Loucy (cell line): Measurements from ENCODE around the gene POLR1H.
A peak's percentile ranks its signal among the peaks of the same experiment; 100 is the strongest.

Source experiments
- H2AFZ ChIP-seq: fragments of 200-600 bp; sonication (generic); 2 replicates; pipeline ENCODE4 v1.6.0; 2016; ENCODE audit warnings: antibody characterized with exemption, mild to moderate bottlenecking, low read length, moderate library complexity
- H3F3A ChIP-seq: fragments of 200-600 bp; 2 replicates; pipeline ENCODE4 v1.6.0; 2016; ENCODE audit warnings: antibody characterized with exemption, low read depth, mild to moderate bottlenecking
- H3K27me3 ChIP-seq: fragments of 200-600 bp; sonication (generic); 2 replicates; pipeline ENCODE4 v1.6.1; 2014; ENCODE audit warnings: low read length, mild to moderate bottlenecking; ENCODE audit not compliant: insufficient read depth, poor library complexity, severe bottlenecking
- H3K36me3 ChIP-seq: fragments of 200-600 bp; sonication (generic); 2 replicates; pipeline ENCODE4 v1.6.1; 2016; ENCODE audit warnings: low read length; ENCODE audit not compliant: insufficient read depth
- H3K4me1 ChIP-seq: fragments of 200-600 bp; sonication (generic); 2 replicates; pipeline ENCODE4 v1.5.1; 2014; ENCODE audit warnings: low read length, mild to moderate bottlenecking; ENCODE audit not compliant: insufficient read depth, poor library complexity, severe bottlenecking
- H3K4me2 ChIP-seq: fragments of 200-600 bp; sonication (generic); 2 replicates; pipeline ENCODE4 v1.6.0; 2014; ENCODE audit warnings: antibody characterized with exemption, low read length, low read depth, mild to moderate bottlenecking; ENCODE audit not compliant: poor library complexity, severe bottlenecking
- H3K4me3 ChIP-seq: fragments of 200-600 bp; sonication (generic); 2 replicates; pipeline ENCODE4 v1.5.1; 2014; ENCODE audit warnings: low read length, mild to moderate bottlenecking, mixed read lengths; ENCODE audit not compliant: poor library complexity, severe bottlenecking
- H3K79me2 ChIP-seq: fragments of 200-600 bp; sonication (generic); 2 replicates; pipeline ENCODE4 v1.6.1; 2014; ENCODE audit warnings: low read length; ENCODE audit not compliant: insufficient read depth
- H3K9ac ChIP-seq: fragments of 200-600 bp; sonication (generic); 2 replicates; pipeline ENCODE4 v1.6.0; 2014; ENCODE audit warnings: mild to moderate bottlenecking, low read depth, low read length, moderate library complexity; ENCODE audit not compliant: poor library complexity, severe bottlenecking
- H3K9me2 ChIP-seq: fragments of 200-600 bp; sonication (generic); replicated peaks from 2 replicates; pipeline ENCODE4 v1.6.1; 2016; ENCODE audit warnings: low read depth, low read length, mixed read lengths
- H3K9me3 ChIP-seq: fragments of 200-600 bp; sonication (generic); 2 replicates; pipeline ENCODE4 v1.6.1; 2014; ENCODE audit warnings: mild to moderate bottlenecking, antibody characterized with exemption, low read length, low read depth; ENCODE audit not compliant: insufficient read depth
- H4K20me1 ChIP-seq: fragments of 200-600 bp; sonication (generic); 2 replicates; pipeline ENCODE4 v1.6.0; 2014; ENCODE audit warnings: antibody characterized with exemption, low read length, mild to moderate bottlenecking; ENCODE audit not compliant: insufficient read depth, poor library complexity, severe bottlenecking
- CTCF ChIP-seq: fragments of 200-600 bp; sonication (generic); conservative IDR thresholded peaks from 2 replicates; pipeline ENCODE4 v1.5.1; 2014; ENCODE audit warnings: mild to moderate bottlenecking, antibody characterized with exemption, low read length
- EZH2phosphoT487 ChIP-seq: fragments of 200-600 bp; IDR thresholded peaks from 2 replicates; pipeline ENCODE4 v1.6.1; 2018; ENCODE audit warnings: antibody characterized with exemption, mild to moderate bottlenecking, moderate library complexity, borderline replicate concordance

The POLR1H gene

GRCh38 chr6:30066577-30067459, 5.8 kb downstream of the POLR1H start, which contains the start of gene PPP1R11:
Gene PPP1R11 (plus strand): TSS chr6:30067198. CDS start chr6:30067411, 213 bp downstream.
- peaks cover 8% of the 10 kb centered on the region for H4K20me1 ChIP-seq
- TF ChIP-seq EZH2phosphoT487 (no peak), CTCF (no peak)
- H3K4me2 ChIP-seq, result peak within 1 kb of the TSS; percentile 95
- H3K36me3 ChIP-seq, result no peaks in the 10 kb centered on the region; the same call in 1 of the 2 replicates
- H3K9me2 ChIP-seq, result no peaks in the 10 kb centered on the region
- peak within 1 kb of the TSS; percentile 79 for H2AFZ ChIP-seq
- no peaks in the 10 kb centered on the region for H3K9me3 ChIP-seq
- peak within 1 kb of the TSS; percentile 89 for H3K4me3 ChIP-seq
- peaks cover 39% of the 10 kb centered on the region for H3K4me1 ChIP-seq
- H3F3A ChIP-seq, result no peaks in the 10 kb centered on the region
- peaks cover 47% of the 10 kb centered on the region for H3K79me2 ChIP-seq
- peak within 1 kb of the TSS; percentile 84 for H3K9ac ChIP-seq
- no peaks in the 10 kb centered on the region for H3K27me3 ChIP-seq

GRCh38 chr6:30067460-30068139, 6.5 kb downstream of the POLR1H start:
- Histone ChIP-seq H3K4me1 (peaks cover 34% of the 10 kb centered on the region), H3K36me3 (no peaks in the 10 kb centered on the region; the same call in 1 of the 2 replicates), H2AFZ (peak overlapping the region; percentile 79), H4K20me1 (peaks cover 8% of the 10 kb centered on the region), H3K4me3 (peak overlapping the region; percentile 89), H3K27me3 (no peaks in the 10 kb centered on the region), H3K9ac (peak overlapping the region; percentile 84), H3K79me2 (peaks cover 39% of the 10 kb centered on the region), H3K9me2 (no peaks in the 10 kb centered on the region), H3K9me3 (no peaks in the 10 kb centered on the region), H3K4me2 (peak overlapping the region; percentile 95), H3F3A (no peaks in the 10 kb centered on the region)
- no peak for TF ChIP-seq EZH2phosphoT487
- no peak for TF ChIP-seq CTCF

- peaks cover 24% of the 10 kb centered on the region for H3K4me1 ChIP-seq
- H3K9me3 ChIP-seq, result no peaks in the 10 kb centered on the region
- H3F3A ChIP-seq, result no peaks in the 10 kb centered on the region
- TF ChIP-seq CTCF (no peak), EZH2phosphoT487 (no peak)
- no peak overlapping the region for H3K4me2 ChIP-seq
- no peak overlapping the region for H2AFZ ChIP-seq
- H3K9me2 ChIP-seq, result no peaks in the 10 kb centered on the region
- peaks cover 17% of the 10 kb centered on the region for H3K79me2 ChIP-seq
- no peak overlapping the region for H3K9ac ChIP-seq
- no peaks in the 10 kb centered on the region for H3K27me3 ChIP-seq
- H3K36me3 ChIP-seq, result no peaks in the 10 kb centered on the region
- peaks cover 8% of the 10 kb centered on the region for H4K20me1 ChIP-seq
- H3K4me3 ChIP-seq, result no peak overlapping the region
Observed at GRCh38 chr6:30071081-30071818, 10.2 kb downstream of the POLR1H start.
